Left cardiac atrium (tissue), 4 donors: ENCODE data around the gene ZNF516. TPM values are rescaled to one million over a fixed set of nuclear protein-coding genes. Genes with fewer than 3 reads are reported as not detected.

Experiments used
- ATAC-seq, 2 donors: fragments of 200-7000 bp; cut with Tn5 transposase; one replicate each; pipeline ENCODE4 v1.9.1; 2020; ENCODE audit warnings: mild to moderate bottlenecking in 2 of 2, moderate library complexity in 2 of 2
- DNase-seq: peaks from one replicate; pipeline ENCODE4 v3.0.0-alpha.2; 2020
- intact Hi-C, 2 donors: fragments of 100-400 bp; cut with DNase I; formaldehyde crosslinking; loops; one replicate each; pipeline versions ENCODE4 v1.14.1 to v1.15.1; 2022 to 2023
- total RNA-seq, 2 donors: library from RNA; stranded (reverse); fragmentation: NEBNext Ultra II Directional; extraction: Animal tissue kit (Norgen Biotek cat#: 25700); gene quantifications; one replicate each; pipeline ENCODE4 v1.2.1, GENCODE V29; 2021
- donor health status: DM: no; HTN: yes; CAD: no.
- donor health status: DM: no; HTN: yes; CAD: no; lungs with severe emphysema.
- donor health status: DM: yes; HTN: yes; CAD: no.
- donor health status: Dilated cardiomyopathy.

Gene ZNF516
- total RNA-seq, 2 donors from 2014 or later = 14.9 to 15.7 TPM

DNA sequence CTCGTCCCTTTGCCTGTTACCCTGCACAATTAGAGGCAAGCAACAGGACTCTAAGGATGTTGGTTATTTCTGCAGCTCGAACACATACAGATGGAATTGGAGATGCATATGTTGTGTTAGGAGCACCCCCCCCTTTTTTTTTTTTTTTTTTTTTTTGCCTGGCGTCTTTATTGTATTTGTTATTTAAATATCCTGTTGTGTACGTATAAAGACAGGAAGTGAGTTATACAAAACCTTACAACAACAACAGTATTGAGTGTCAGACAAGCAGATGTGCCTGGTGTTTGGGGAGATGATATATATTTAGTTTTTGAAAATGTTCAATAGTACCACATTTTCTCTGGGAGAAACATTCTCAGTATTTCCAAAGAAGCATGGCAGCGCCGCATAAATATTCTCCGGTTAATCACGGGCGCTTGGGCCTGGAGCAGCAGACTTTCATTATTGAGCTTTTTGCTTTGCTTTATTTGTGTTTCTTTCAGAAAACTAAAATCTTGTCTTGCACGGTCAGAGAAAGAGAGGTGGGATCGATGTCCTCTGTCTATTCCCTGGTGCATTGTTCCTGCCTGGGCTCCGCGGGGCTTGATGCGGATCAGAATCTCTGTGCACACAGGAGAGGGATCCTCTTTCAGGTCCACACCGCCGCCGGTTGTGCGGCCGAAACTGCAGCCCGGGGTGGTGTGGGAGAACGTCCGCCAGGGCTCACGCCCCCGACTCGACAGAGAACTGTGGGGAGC, 23.2 kb upstream of the ZNF516 start:
- ATAC-seq (peak; percentile 84 to 95), DNase-seq (peak; percentile 63)
- intact Hi-C loops = no loop called here

- intact Hi-C loops = no loop called here
- no peak for ATAC-seq
- no peak for DNase-seq
Observed at GRCh38 chr18:76515576-76515975, 20.5 kb upstream of the ZNF516 start.

GRCh38 chr18:76514573-76514972, 19.5 kb upstream of the ZNF516 start:
- ATAC-seq (no peak), DNase-seq (no peak)
- intact Hi-C loops = no loop called here

DNA sequence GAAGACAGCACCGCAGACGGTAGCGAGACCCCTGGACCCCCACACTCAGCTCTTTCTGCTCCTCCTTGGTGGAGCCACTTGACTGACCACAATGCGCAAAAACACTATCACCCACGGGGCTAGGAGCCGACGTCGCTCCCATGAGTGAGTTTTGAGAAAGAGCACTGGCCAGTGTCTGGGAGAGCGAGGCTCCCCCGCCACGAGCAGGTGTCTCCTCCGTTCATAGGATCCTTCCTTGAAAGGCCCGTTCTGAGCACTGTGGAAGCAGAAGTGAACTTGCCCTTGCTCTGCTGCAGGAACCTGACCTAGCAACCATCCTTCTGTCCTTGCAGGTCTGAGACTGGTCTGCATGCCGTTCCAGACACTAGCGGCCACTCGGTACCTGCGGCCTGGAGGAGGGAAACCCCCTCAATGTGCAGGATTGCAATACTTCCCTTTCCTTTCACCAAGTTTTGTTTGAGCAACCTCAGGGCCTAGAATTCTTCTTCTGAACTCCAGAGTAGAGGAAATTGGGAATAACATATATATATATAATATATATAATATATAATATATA, 12.9 kb upstream of the ZNF516 start:
- intact Hi-C loops = no loop called here
- ATAC-seq = no peak
- DNase-seq = no peak

DNA sequence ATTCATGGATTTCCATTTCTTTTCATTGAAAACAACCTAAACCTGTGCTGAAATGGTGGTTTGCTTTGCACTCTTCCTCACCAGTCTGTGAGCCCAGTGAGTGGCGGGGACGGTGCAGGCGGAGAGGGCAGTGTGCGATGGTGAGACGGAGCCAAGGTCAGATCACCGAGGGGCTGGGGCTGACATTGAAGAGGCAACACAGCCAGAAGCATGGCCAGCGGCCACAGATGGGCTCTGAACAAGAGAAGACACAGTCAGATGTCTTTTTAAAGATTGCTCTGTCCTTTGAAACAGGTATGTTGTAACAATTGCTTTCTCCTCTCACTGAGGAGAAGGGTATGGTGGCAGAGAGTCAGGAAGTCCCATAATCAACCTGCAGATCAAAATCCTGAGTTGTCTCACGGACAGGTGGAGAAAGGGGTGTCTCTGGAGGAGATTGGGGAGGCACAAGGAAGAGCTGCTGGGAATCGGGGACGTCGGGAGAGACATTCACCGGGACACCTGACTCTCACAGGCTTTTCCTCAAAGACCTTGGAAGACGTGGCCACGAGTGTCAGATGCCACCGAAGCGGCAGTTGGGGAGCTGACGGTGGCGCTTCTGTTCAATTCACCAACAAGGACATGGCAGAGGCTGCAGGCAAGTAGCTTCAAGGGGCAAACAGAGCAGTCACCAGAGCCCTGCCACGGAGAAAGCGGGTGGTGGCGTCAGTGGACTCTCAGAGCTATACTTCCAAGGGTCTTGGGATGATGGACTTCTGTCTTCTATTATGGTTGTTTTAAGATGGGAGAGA, 12.1 kb upstream of the ZNF516 start:
- intact Hi-C loops = no loop called here
- ATAC-seq (no peak), DNase-seq (no peak)

- DNase-seq (no peak), ATAC-seq (no peak)
- intact Hi-C loops = no loop called here
Observed at GRCh38 chr18:76506395-76506794, 11.4 kb upstream of the ZNF516 start.

DNA sequence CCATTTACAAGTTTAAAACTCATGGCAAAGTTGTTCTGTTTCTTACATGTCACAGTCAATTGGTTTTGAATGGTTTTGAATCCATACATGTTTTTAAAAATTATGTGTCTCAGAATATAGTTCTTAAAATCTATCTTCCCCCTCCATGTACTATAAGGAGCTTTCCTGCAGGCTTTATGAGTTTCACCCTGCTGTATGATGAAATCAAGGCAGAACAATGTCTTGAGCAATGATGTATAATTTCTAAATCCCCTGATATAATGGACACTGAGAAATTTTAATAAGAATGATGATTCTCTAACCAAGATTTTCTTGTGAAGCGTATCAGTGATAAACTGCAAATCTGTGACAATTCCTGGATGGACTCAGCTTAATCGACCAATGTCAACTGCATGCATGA, 10.6 kb upstream of the ZNF516 start:
- intact Hi-C loops = no loop called here
- DNase-seq = no peak

DNA sequence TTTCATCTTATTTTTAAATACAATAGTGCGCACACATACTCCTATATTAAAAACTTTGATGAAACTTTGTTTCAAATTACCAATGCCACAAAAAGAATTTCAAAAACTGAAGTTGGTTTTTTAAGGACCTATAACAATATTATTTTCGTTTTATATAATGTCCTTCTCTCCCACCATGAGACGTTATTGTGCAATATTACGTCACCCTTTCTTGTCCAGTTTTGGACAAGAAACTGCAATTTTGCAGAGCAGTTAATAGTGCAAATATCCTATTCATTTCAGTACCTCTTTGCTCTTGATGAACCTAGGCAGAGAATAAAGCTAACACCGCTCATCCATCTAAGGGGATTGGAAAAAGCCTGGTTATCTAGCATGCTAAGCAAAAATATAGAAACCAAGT, 9.7 kb upstream of the ZNF516 start:
- intact Hi-C loops = no loop called here
- DNase-seq (no peak), ATAC-seq (no peak)

More for the DNA sequence above, 10.6 kb upstream of the ZNF516 start:
- no peak for ATAC-seq

GRCh38 chr18:76503649-76504386, 8.8 kb upstream of the ZNF516 start:
- intact Hi-C loops = no loop called here
- no peak for DNase-seq
- peak in 1 of 2 donors; percentile 36 for ATAC-seq

GRCh38 chr18:76502551-76502950, 7.5 kb upstream of the ZNF516 start:
- no peak for ATAC-seq
- DNase-seq = no peak
- intact Hi-C loops = no loop called here

- intact Hi-C loops = no loop called here
- no peak for ATAC-seq
- no peak for DNase-seq
Observed at GRCh38 chr18:76499637-76500340, 4.7 kb upstream of the ZNF516 start.

DNA sequence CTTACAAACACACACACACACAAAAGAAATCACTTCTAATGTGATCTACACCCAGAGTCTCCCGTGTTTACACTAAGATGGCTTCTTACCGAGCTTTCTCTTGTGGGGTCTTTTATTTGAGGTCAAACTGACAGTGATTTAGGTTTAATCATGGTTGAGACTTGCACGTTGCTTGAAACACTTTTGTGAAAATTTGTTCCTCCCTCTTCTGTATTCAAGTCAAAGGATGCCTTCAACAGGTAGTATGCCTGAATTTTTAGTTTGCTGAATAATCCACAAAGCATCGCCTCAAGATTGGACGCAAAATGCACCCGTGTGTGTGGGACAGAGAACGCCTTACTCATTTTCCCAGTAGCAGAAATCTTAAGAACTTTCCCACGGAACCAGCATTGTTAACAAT, 4.0 kb upstream of the ZNF516 start:
- intact Hi-C loops = no loop called here
- ATAC-seq = no peak
- no peak for DNase-seq

DNA sequence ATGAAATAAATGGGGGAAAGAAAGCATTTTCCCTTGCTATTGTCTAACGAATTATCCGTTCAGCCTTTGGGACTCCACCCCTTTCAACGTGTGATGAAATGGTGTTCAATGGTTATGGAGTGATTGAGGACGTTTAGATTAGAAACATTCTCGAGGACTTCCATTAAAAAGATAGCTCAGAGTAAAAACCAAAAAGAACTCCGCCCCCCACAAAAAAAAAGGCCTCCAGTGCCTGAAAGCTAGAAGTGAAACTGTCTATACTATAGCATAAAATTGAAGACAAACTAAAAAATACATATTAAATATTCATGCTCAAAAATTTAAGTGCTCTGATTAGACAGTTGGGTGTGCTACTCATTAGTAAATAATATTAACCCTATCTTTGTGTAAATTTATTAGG, 3.0 kb upstream of the ZNF516 start:
- no peak for ATAC-seq
- intact Hi-C loops = no loop called here

DNA sequence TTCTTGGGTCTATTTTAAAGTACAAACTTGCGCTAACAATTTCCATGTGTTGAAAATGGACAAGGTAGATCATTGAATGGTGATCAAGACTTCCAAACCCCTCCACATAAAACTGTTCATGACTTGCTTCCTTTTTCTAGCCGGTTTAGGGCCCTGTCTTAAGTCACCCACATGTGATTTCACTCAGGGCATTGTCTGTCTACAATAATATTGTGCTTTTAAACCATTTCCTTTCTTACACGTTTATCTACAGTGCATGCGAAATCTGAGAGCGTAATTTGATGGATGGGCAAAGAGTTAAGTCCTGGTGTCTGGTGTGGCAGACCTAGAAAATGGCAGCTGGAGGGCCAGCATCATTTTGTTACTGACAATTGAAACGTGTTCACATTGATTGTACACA, 2.0 kb upstream of the ZNF516 start:
- intact Hi-C loops = no loop called here
- DNase-seq (no peak), ATAC-seq (no peak)

More for the DNA sequence above, 3.0 kb upstream of the ZNF516 start:
- no peak for DNase-seq

GRCh38 chr18:76496194-76496890, 1.3 kb upstream of the ZNF516 start:
- intact Hi-C loops = no loop called here
- ATAC-seq (peak in 1 of 2 donors; percentile 26), DNase-seq (peak; percentile 80)

DNA sequence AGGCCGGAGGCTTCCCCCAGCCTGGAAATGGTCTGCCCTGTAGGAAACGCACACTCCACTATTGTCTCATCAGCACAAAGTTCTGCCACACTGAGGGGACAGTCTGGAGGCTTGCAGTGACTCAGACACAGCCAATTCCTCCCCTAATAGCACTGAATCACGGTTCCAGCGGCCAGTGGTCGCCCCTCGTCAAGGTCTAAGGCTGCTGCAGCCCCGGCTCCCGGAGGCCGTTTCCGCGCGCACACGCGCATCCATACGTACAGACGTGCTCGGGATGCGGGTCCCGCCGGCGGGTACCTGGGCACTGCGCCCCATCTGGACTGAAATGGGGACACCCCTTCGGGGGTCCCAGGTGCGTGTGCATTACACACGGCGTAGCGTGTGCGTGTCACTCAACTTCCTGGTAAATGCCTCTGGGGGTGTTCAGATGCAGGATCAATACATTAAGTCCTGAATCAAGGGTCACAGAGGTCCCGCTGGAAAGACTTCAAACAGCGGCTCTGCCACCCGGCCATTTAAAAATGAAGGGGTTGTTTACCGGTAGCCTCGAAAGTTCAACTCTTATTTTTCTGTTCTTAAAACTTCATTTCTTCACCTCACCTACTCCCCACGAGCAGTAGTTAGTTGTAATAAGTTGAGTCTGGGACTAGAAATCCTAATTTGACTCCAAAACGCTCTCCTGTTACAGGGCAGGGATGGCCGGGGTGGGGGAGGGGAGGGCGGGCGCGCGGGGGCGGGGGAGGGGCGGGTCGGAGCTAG, 572 bp upstream of the ZNF516 start:
- ATAC-seq = peak in 1 of 2 donors; percentile 23
- intact Hi-C loops = no loop called here
- DNase-seq = peak; percentile 57

GRCh38 chr18:76494231-76495005, 624 bp downstream of the ZNF516 start:
- intact Hi-C loops = loop anchor here in 1 of 2 donors (5.0 kb wide), 1 partner anchor 37 kb away; no protein-coding TSS in a partner anchor
- ATAC-seq (no peak), DNase-seq (no peak)
